Psoas muscle (tissue), 8 donors: Measurements from ENCODE around the gene HPSE2. TPM values are rescaled to one million over a fixed set of nuclear protein-coding genes. Genes with fewer than 3 reads are reported as not detected.

Experiments
- ATAC-seq, 4 donors: fragments of 200-7000 bp; cut with Tn5 transposase; one replicate each; pipeline ENCODE4 v1.9.1; 2020; ENCODE audit warnings: moderate library complexity in 3 of 4, mild to moderate bottlenecking in 2 of 4
- DNase-seq, 2 donors: peaks; one replicate each; pipeline ENCODE4 v3.0.0-alpha.2; 2020
- H3K27ac ChIP-seq: fragments of 200-600 bp; one replicate; pipeline ENCODE4 v1.8.0; 2022
- H3K27me3 ChIP-seq, 3 donors: fragments of 200-600 bp in 1 of 3; one replicate each; pipeline versions ENCODE4 v1.6.1 to v1.8.0; 2013 to 2022; ENCODE audit warnings: low read length in 2 of 3, mild to moderate bottlenecking in 2 of 3, moderate library complexity in 1 of 3; ENCODE audit not compliant: insufficient read depth in 3 of 3
- H3K36me3 ChIP-seq, 2 donors: fragments of 200-600 bp in 1 of 2; one replicate each; pipeline versions ENCODE4 v1.6.1 to v1.8.0; 2013 to 2022; ENCODE audit warnings: low read depth in 1 of 2, mild to moderate bottlenecking in 1 of 2, moderate library complexity in 1 of 2; ENCODE audit not compliant: insufficient read depth in 1 of 2
- H3K4me1 ChIP-seq: fragments of 200-600 bp; one replicate; pipeline ENCODE4 v1.8.0; 2022
- H3K4me3 ChIP-seq: fragments of 200-600 bp; one replicate; pipeline ENCODE4 v1.8.0; 2022; ENCODE audit warnings: mild to moderate bottlenecking
- H3K9me3 ChIP-seq: fragments of 200-600 bp; one replicate; pipeline ENCODE4 v1.8.0; 2022
- WGBS, 3 donors: extraction: QIAGEN DNeasy Blood & Tissue Kit; methylation state at CpG; one replicate each; pipeline versions ENCODE4 v1.1.6 to v1.1.7; 2013; 5-methylcytosine and 5-hydroxymethylcytosine counted together
- intact Hi-C, 2 donors: fragments of 100-400 bp; cut with DNase I; formaldehyde crosslinking; loops; one replicate each; pipeline versions ENCODE4 v1.11.0 to v1.14.2; 2022
- polyA plus RNA-seq, 3 donors: library from polyadenylated mRNA; stranded (reverse); fragments of 200-250 nt; gene quantifications; one replicate each; pipeline ENCODE4 v1.2.3, GENCODE V29; 2013
- total RNA-seq, 4 donors: library from RNA; stranded (reverse); fragmentation: NEBNext Ultra II Directional in 2 of 4; extraction: Animal tissue kit (Norgen Biotek cat#: 25700) in 2 of 4; gene quantifications; one replicate each; pipeline versions ENCODE4 v1.2.1 to v1.2.4, GENCODE V29; 2021 to 2023
- TF ChIP-seq, protein P1 (sequence below): fragments of 200-600 bp; IDR thresholded peaks from one replicate; pipeline ENCODE4 v1.8.0; 2022; ENCODE audit warnings: antibody characterized with exemption
- donor health status: healthy with polysubstance abuse.
- donor health status: DM: no; HTN: no; CAD: no; lungs with moderate emphysema.
- donor health status: Bipolar disorder and iron deficiency.
- donor health status: healthy.
- donor health status: DM: yes; HTN: yes; CAD: no.
- donor health status: DM: no; HTN: no; CAD: no.
- donor health status: DM: no; HTN: no; CAD: no.
- donor health status: DM: yes; HTN: yes; CAD: no.

HPSE2 gene
- total and polyA plus RNA-seq, 7 donors, result 0.01 to 0.17 (median 0.03) TPM; not detected in 4

DNA sequence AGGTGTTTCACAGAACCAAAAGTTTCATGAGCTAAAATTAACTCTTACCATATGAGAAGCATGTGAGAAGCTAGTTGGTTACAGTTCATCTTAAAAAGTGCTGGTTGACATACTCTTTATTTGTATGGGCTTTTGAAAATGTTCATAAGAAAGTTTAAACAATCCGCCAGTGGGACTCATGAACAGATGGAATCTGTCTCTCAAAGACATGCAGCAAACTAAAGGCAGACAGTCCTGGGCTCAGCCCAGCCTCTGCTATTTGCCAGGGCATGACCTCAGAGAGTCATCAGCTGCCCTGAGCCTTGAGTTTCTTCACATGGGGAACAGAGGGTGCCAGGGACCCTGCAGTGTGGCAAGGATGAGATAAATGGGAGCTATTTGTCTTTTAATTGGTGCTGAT is 823.9 kb downstream of the HPSE2 start:
- peak in 3 of 4 donors; percentile 16 to 43 (median 36) for ATAC-seq
- Histone ChIP-seq H3K4me1 (peaks cover 25% of the 10 kb centered on the region), H3K9me3 (no peaks in the 10 kb centered on the region), H3K27ac (peak overlapping the region; percentile 30), H3K36me3 (no peaks in the 10 kb centered on the region), H3K4me3 (no peak overlapping the region), H3K27me3 (no peaks in the 10 kb centered on the region)
- intact Hi-C loops, result loop anchor here (5.0 kb wide), 2 partner anchors 69 to 144 kb away; partner anchors contain the start of gene LOXL4 (in 1 of the 2)
- TF ChIP-seq, protein P1, sequence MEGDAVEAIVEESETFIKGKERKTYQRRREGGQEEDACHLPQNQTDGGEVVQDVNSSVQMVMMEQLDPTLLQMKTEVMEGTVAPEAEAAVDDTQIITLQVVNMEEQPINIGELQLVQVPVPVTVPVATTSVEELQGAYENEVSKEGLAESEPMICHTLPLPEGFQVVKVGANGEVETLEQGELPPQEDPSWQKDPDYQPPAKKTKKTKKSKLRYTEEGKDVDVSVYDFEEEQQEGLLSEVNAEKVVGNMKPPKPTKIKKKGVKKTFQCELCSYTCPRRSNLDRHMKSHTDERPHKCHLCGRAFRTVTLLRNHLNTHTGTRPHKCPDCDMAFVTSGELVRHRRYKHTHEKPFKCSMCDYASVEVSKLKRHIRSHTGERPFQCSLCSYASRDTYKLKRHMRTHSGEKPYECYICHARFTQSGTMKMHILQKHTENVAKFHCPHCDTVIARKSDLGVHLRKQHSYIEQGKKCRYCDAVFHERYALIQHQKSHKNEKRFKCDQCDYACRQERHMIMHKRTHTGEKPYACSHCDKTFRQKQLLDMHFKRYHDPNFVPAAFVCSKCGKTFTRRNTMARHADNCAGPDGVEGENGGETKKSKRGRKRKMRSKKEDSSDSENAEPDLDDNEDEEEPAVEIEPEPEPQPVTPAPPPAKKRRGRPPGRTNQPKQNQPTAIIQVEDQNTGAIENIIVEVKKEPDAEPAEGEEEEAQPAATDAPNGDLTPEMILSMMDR, result no peak
- DNase-seq, result no peak
- 43 to 66% (median 51%) methylated on average over 1 of the region's 1 CpG for WGBS, 3 donors

DNA sequence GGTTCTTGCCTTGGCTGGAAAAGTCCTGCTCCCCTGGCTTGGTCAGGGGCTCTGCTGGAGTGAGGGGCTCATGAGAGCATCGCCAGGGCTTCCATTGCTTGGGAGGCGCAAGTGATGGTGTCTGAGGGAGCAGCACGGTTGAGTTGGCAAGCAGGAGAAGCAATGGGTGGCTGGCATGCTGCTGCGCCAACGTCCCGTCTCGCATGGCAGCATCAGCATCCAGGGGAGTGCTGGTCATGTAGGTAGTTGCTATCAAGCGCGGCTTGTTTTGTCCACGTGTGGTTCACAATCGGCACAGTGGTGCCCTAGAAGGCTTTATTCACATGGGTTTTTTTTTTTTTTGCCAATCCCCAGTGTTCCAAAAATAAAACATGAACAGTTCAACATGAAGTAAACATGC is 824.5 kb downstream of the HPSE2 start:
- Histone ChIP-seq H3K4me1 (peaks cover 25% of the 10 kb centered on the region), H3K27me3 (no peaks in the 10 kb centered on the region), H3K36me3 (no peaks in the 10 kb centered on the region), H3K4me3 (no peak overlapping the region), H3K27ac (peak overlapping the region; percentile 30), H3K9me3 (no peaks in the 10 kb centered on the region)
- no peak for ATAC-seq
- TF ChIP-seq, protein P1, result no peak
- no peak for DNase-seq
- intact Hi-C loops, result loop anchor here (5.0 kb wide), 2 partner anchors 69 to 144 kb away; partner anchors contain the start of gene LOXL4 (in 1 of the 2)
- WGBS, 3 donors, result 68 to 80% (median 73%) methylated on average over 11 of the region's 11 CpGs

DNA sequence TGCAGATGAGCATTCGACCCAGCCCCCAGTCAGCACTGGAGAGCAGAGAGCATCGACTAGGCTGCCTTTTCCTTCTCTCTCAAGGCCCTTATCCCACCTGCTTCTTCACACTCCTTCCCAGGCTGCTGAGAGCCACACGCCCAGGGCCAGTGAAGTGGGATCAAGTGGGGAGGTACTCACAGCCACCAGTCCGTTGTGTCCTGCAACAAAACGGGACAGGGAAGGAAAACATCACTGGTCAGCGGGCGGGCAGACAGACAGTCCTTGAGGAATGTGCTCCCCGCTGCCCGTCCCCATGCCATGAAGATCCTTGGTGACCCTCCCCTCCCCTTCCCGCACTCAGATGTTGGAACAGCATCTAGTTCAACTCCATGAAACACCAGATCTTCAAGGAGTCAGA is 824.9 kb downstream of the HPSE2 start:
- intact Hi-C loops, result loop anchor here (5.0 kb wide), 2 partner anchors 68 to 143 kb away; partner anchors contain the start of gene LOXL4 (in 1 of the 2)

DNA sequence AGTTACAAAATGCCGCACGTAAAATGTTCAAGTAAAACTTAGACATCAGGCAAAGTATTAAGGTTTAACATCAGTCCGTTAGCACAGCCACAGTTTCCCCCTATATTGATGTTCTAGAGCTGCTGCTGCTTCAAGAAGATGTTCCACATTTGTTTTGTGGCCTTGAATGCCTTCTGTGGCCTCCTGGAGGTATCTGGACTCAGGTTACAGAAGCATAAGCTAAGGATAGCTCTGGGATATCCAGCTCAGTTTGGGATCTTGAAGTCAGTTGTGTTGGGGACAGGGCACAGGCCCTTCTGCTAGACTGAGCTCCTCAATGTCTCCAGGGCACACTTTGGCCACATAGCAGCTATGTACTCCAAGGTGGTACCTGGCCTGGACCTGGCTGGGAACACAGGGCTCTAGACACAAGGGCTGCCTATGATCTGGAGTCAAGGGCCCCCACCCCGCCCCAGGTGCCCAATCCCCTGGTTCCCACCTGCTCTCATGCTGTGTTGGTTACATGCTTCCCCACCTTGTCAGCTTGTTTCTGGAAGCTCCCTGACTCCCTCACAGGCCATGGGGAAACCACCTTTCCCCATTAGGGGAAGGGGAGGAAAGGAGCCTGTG is 825.4 kb downstream of the HPSE2 start:
- peaks cover 19% of the 10 kb centered on the region for H3K4me1 ChIP-seq
- DNase-seq (no peak), ATAC-seq (peak in 3 of 4 donors; percentile 22 to 38 (median 33))

More for the DNA sequence above, 824.9 kb downstream of the HPSE2 start:
- H3K27me3 ChIP-seq, result no peaks in the 10 kb centered on the region
- H3K9me3 ChIP-seq, result no peaks in the 10 kb centered on the region
- 82 to 89% (median 83%) methylated on average over 10 of the region's 10 CpGs for WGBS, 3 donors
- no peaks in the 10 kb centered on the region for H3K36me3 ChIP-seq
- TF ChIP-seq, protein P1, result no peak
- no peak for DNase-seq
- H3K4me1 ChIP-seq, result peaks cover 24% of the 10 kb centered on the region
- H3K27ac ChIP-seq, result peak overlapping the region; percentile 30
- ATAC-seq, result no peak
- no peak overlapping the region for H3K4me3 ChIP-seq

More for the DNA sequence above, 825.4 kb downstream of the HPSE2 start:
- H3K9me3 ChIP-seq, result no peaks in the 10 kb centered on the region
- no peak overlapping the region for H3K4me3 ChIP-seq
- TF ChIP-seq, protein P1, result no peak
- WGBS, 3 donors, result 88 to 98% (median 95%) methylated on average over 4 of the region's 4 CpGs
- H3K36me3 ChIP-seq, result no peaks in the 10 kb centered on the region
- no peak overlapping the region for H3K27ac ChIP-seq
- intact Hi-C loops, result loop anchor here (5.0 kb wide), 2 partner anchors 68 to 143 kb away; partner anchors contain the start of gene LOXL4 (in 1 of the 2)
- no peaks in the 10 kb centered on the region for H3K27me3 ChIP-seq
